Right lobe of liver (tissue), 6 donors: ENCODE data around the gene DBX1. TPM values are rescaled to one million over a fixed set of nuclear protein-coding genes. Genes with fewer than 3 reads are reported as not detected.
A peak's percentile ranks its signal among the peaks of the same experiment; 100 is the strongest.

Source experiments
- ATAC-seq, 4 donors: fragments of 200-7000 bp; cut with Tn5 transposase; one replicate each; pipeline ENCODE4 v1.9.1; 2020; ENCODE audit warnings: mild to moderate bottlenecking in 4 of 4, moderate library complexity in 4 of 4
- DNase-seq, 3 donors: peaks; one replicate each; pipeline ENCODE4 v3.0.0-alpha.2; 2020
- H3K27ac ChIP-seq, 3 donors: fragments of 200-600 bp; one replicate each; pipeline ENCODE4 v1.8.0; 2022
- H3K27me3 ChIP-seq, 2 donors: fragments of 200-600 bp; one replicate each; pipeline ENCODE4 v1.8.0; 2022
- H3K36me3 ChIP-seq, 4 donors: fragments of 200-600 bp; sonication (generic) in 1 of 4; one replicate each; pipeline versions ENCODE4 v1.5.1 to v1.8.0; 2017 to 2022; ENCODE audit warnings: control low read depth in 1 of 4
- H3K4me1 ChIP-seq, 4 donors: fragments of 200-600 bp; sonication (generic) in 1 of 4; one replicate each; pipeline versions ENCODE4 v1.5.1 to v1.8.0; 2017 to 2022; ENCODE audit warnings: control low read depth in 1 of 4
- H3K4me3 ChIP-seq, 3 donors: fragments of 200-600 bp; one replicate each; pipeline ENCODE4 v1.8.0; 2022
- H3K9me3 ChIP-seq, 4 donors: fragments of 200-600 bp; sonication (generic) in 1 of 4; one replicate each; pipeline versions ENCODE4 v1.5.1 to v1.8.0; 2017 to 2022; ENCODE audit warnings: control low read depth in 1 of 4
- POLR2A ChIP-seq: fragments of 450-650 bp; IDR thresholded peaks from one replicate; pipeline ENCODE4 v1.6.1; 2017; ENCODE audit warnings: antibody characterized with exemption, mild to moderate bottlenecking
- WGBS: methylation state at CpG from one replicate; pipeline ENCODE4 v1.1.6; 2018; ENCODE audit warnings: low coverage, low lambda C conversion rate; ENCODE audit not compliant: insufficient coverage; ENCODE audit errors: missing lambda C conversion rate; 5-methylcytosine and 5-hydroxymethylcytosine counted together
- intact Hi-C, 2 donors: fragments of 100-400 bp; cut with DNase I; formaldehyde crosslinking; loops; one replicate each; pipeline versions ENCODE4 v1.11.2 to v1.14.1; 2022
- total RNA-seq, 6 experiments: library from RNA; depleted of rRNA in 2 of 6; stranded (reverse); fragments of >200 nt in 2 of 6; fragmentation: NEBNext Ultra II Directional in 3 of 6; extraction: Animal tissue kit (Norgen Biotek cat#: 25700) in 3 of 6; gene quantifications; one replicate each; pipeline versions ENCODE4 v1.1.0 to v1.2.4, GENCODE V29; 2016 to 2023
- TF ChIP-seq, protein P1 (sequence below), 4 donors: fragments of 200-600 bp in 3 of 4; fragments of 450-650 bp in 1 of 4; IDR thresholded peaks; one replicate each; pipeline versions ENCODE4 v1.5.1 to v1.8.0; 2016 to 2022; ENCODE audit warnings: antibody characterized with exemption in 4 of 4, mild to moderate bottlenecking in 2 of 4
- donor health status: DM: no; HTN: yes; CAD: no.
- donor health status: DM: no; HTN: no; CAD: no.
- donor health status: DM: no; HTN: no; CAD: no.
- donor health status: DM: no; HTN: yes; CAD: no.
- donor health status: DM: no; HTN: yes; CAD: no.

Gene DBX1
- total RNA-seq, 6 experiments from 2014 or later = not detected

DNA sequence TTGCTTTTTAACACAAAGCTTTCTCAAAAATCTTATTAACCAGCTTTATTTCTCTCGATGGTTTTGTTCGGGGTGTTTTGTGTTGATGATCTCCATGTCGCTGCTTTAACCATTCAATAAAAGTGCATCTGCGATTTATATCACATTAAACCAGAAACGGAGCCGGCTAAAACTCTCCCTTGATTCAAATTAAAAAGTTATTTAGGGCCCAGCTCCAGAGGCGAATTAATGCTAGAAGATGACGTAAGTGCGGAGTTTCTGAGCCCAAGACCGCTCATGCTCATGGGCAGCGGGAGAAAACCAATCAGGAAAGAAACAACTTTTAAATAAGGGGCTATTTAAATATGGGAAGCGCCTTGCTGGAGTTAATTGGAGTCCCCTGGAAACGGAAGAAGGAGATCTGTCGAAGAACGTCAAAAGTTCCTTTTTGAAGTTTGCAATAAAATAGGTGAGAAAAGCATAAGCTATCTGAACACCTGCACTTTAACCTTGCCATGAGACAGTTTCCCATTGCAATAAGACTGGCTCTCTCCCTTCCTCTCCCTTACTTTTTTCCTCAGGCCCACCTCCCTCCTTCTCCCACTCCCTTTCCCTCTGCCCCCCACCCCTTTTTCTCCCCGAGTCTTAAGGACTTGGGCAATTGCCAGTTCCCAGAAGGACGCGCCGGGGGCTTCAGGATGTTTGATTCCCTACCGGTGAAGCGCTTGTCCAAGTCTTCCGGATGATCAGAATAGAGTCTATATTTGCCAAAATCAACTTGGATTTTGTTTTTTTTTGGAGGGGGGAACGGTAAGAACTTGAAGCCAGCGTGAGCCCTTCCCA is 1.9 kb upstream of the DBX1 start:
- H3K4me3 ChIP-seq = no peak overlapping the region
- WGBS = 7% methylated on average over 22 of the region's 24 CpGs
- intact Hi-C loops = no loop called here
- H3K4me1 ChIP-seq = peaks cover 0 to 5% (median 0%) of the 10 kb centered on the region in 4 donors
- H3K9me3 ChIP-seq = no peaks in the 10 kb centered on the region
- DNase-seq (no peak), ATAC-seq (no peak)
- H3K36me3 ChIP-seq = no peaks in the 10 kb centered on the region
- TF ChIP-seq, protein P1, sequence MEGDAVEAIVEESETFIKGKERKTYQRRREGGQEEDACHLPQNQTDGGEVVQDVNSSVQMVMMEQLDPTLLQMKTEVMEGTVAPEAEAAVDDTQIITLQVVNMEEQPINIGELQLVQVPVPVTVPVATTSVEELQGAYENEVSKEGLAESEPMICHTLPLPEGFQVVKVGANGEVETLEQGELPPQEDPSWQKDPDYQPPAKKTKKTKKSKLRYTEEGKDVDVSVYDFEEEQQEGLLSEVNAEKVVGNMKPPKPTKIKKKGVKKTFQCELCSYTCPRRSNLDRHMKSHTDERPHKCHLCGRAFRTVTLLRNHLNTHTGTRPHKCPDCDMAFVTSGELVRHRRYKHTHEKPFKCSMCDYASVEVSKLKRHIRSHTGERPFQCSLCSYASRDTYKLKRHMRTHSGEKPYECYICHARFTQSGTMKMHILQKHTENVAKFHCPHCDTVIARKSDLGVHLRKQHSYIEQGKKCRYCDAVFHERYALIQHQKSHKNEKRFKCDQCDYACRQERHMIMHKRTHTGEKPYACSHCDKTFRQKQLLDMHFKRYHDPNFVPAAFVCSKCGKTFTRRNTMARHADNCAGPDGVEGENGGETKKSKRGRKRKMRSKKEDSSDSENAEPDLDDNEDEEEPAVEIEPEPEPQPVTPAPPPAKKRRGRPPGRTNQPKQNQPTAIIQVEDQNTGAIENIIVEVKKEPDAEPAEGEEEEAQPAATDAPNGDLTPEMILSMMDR (IDR thresholded peaks at IDR 0.05) = no peak
- no peak for TF ChIP-seq POLR2A
- H3K27me3 ChIP-seq = peaks cover 8 to 68% of the 10 kb centered on the region in 2 donors
- no peak overlapping the region for H3K27ac ChIP-seq

DNA sequence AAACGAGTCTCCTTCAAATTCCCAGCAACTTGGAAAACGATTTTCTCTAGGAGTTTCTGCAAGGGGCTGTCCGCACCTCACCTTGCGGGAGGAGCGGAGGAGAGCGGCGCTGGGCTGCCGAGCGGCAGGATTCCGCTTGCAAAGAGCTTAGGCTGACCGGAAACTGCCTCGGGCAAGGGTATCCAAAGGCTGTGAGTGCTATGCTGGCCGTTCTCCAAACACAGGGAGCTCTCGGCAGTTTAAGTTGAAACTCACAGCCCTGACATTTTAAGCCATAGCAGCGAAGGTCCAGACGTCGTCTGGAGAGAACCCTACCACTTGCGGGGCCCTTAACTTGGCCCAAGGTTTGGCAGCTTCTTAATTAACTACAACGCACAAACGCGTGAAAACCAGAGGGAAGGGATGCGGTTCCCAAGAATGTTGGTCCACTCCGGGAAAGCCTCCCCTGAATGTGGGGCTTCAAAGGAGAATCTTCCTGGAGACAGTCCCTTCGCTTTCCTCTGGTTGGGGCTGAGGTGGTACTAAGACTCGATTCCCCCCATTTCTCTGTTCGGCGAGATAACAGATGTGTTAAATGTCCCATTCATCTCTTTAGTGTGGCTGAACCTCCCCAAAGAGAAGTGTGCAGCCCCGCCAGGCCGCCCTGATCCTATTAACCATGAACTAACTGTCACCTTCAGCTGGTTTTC is 1.1 kb upstream of the DBX1 start:
- intact Hi-C loops = no loop called here
- Histone ChIP-seq H3K4me3 (no peak overlapping the region), H3K9me3 (no peaks in the 10 kb centered on the region), H3K27ac (no peak overlapping the region), H3K4me1 (peaks cover 0 to 8% (median 2%) of the 10 kb centered on the region in 4 donors), H3K27me3 (peaks cover 13 to 76% of the 10 kb centered on the region in 2 donors), H3K36me3 (no peaks in the 10 kb centered on the region)
- under 1% methylated on average over 13 of the region's 29 CpGs for WGBS
- ATAC-seq = no peak
- no peak for TF ChIP-seq POLR2A
- TF ChIP-seq, protein P1 (IDR thresholded peaks at IDR 0.05) = no peak
- DNase-seq = no peak

DNA sequence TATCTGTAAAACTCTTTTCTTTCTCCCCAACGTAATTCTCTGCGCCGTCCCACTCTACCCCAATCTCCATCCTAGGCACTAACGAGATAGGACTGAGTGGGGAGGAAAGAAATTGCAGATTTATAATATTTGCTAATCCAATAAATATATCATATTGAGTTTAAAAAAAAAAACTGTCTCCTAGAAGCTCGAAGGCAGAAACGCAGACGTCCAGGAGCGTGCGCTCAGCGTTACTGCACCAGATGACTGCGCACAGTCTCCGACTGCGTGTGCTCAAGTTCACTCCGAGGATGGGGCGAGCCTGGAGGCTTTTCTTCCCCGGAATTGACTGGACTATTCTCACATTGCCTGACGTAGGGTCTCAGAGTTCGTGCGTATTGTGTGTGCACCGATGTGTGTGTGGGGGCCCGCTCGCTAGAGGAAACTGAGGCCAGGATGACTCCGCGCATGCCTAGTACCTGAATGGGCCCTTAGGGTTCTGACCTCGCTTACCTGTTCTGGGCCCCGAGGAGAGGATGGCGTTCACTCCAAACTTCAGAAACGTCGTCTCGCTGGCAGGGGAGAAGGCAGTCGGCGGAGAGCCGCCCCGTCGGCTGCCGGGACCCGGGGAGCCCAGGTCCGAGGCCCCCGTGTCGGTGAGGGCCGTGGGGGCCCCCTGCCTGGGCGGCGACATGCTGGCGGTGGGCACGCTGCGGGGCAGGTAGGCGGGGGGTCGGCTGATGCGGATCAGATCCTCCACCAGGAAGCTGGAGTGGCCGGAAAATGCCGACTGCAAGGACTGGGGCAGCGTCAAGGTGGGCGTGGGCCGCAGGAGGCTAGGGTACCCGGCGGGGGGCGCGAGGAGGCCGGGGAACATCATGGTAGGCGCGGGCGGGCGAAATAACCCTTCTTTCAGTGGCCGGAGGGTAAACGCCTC is 551 bp downstream of the DBX1 start:
- 7% methylated on average over 31 of the region's 65 CpGs for WGBS
- DNase-seq (no peak), ATAC-seq (no peak)
- intact Hi-C loops = no loop called here
- H3K4me3 ChIP-seq = no peak overlapping the region
- peaks cover 0 to 8% (median 3%) of the 10 kb centered on the region in 4 donors for H3K4me1 ChIP-seq
- no peaks in the 10 kb centered on the region for H3K36me3 ChIP-seq
- H3K27ac ChIP-seq = no peak overlapping the region
- H3K27me3 ChIP-seq = peaks cover 13 to 73% of the 10 kb centered on the region in 2 donors
- TF ChIP-seq, protein P1 (IDR thresholded peaks at IDR 0.05) = no peak
- no peak for TF ChIP-seq POLR2A
- no peaks in the 10 kb centered on the region for H3K9me3 ChIP-seq

DNA sequence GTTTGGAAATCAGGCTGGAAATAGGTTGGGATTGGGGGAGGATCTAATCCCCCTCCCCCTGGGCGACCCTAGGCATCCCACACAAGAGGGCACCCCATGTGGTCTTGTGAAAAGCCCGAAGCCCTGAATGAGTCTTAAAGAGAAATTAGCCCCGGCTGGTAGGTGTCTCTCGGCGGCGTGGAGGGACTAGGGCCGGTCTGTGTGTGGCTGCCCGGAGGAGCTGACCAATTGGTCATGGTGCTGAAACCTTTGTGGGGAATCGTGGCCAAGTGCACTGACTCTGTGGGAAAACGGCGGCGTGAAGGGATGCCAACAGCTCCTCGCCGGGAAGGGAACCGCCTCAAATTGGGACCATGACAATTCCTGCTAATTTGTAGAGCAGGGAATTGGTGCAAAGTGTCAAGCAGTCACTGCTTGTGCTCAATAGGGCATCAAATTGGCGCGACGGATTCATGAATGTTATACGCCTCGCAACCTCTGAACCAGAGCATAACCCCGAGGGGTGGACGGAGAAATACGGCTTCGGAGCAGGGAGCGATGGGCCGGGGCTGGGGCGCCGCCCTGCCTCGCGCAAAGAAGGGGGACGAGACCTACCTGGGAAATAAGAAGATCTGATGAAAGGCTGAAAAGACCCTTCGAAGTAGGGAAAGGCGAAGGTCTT is 1.5 kb downstream of the DBX1 start:
- H3K4me1 ChIP-seq = peaks cover 0 to 8% (median 3%) of the 10 kb centered on the region in 4 donors
- intact Hi-C loops = no loop called here
- H3K9me3 ChIP-seq = no peaks in the 10 kb centered on the region
- ATAC-seq = peak; percentile 73 to 92 (median 84)
- H3K27me3 ChIP-seq = peaks cover 13 to 64% of the 10 kb centered on the region in 2 donors
- H3K27ac ChIP-seq = no peak overlapping the region
- TF ChIP-seq POLR2A = no peak
- TF ChIP-seq, protein P1 (IDR thresholded peaks at IDR 0.05) = no peak
- no peak overlapping the region for H3K4me3 ChIP-seq
- H3K36me3 ChIP-seq = no peaks in the 10 kb centered on the region
- WGBS = 6% methylated on average over 25 of the region's 33 CpGs
- DNase-seq = peak; percentile 51 to 71 (median 61)
